Dermis lymphatic vessel endothelial cell (primary cell): ENCODE data around the gene CYB5R2. TPM values are rescaled to one million over a fixed set of nuclear protein-coding genes. Genes with fewer than 3 reads are reported as not detected.

Source experiments
- total RNA-seq: library from RNA; depleted of rRNA; stranded (reverse); fragments of >200 nt; gene quantifications from 2 replicates; pipeline ENCODE4 v1.2.1, GENCODE V29; 2014

CYB5R2 gene
- 0.26 and 0.33 TPM in 2 replicates for total RNA-seq

GRCh38 chr11:7672960-7673723 is at the start of gene CYB5R2:
CYB5R2 (minus strand) TSS chr11:7673500; CDS start chr11:7672825, 675 bp downstream.

GRCh38 chr11:7706377-7706776 is 33.1 kb upstream of the CYB5R2 start, which contains the start of gene OVCH2:
OVCH2 (minus strand) TSS chr11:7706477; CDS start chr11:7706394, 83 bp downstream.

Other genes starting within 250 kb of the CYB5R2 start
- gene OLFML1, start 188.0 kb downstream of the CYB5R2 start, total RNA-seq = 0.09 TPM in 1 of 2 replicates, not detected in the other
- 1.5 and 2.3 TPM in 2 replicates for gene PPFIBP2, start 159.5 kb downstream of the CYB5R2 start, total RNA-seq
- gene OVCH2, start 33.0 kb upstream of the CYB5R2 start, total RNA-seq = not detected in 2 replicates
- not detected in 2 replicates for gene OR5P2, start 123.4 kb upstream of the CYB5R2 start, total RNA-seq
- gene OR5P3, start 157.3 kb upstream of the CYB5R2 start, total RNA-seq = not detected in 2 replicates